Measurements from ENCODE around the gene C5orf15.
"Not testable (repeated sequence)": the region's sequence is repeated elsewhere in the genome, so short reads cannot be mapped to it uniquely, and the experiment has no call there.

The C5orf15 gene

DNA sequence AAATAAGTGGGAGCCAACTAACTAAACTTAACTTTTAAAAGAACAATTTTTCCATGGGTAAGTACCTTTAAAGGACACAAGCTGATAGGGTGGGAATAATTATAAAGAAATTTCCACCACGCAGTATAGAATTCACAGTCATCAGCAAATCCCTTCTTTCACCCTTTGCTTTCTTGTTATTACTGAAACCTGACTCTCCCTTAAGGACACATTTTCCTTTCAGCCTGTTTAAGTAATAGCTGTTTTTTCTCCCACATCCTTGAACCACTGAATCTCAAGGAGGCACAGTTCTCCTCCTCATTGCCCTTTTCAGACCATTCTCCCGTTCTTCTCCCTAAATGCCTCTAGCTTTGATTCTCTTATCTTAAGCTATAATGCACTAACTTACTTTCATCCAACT, 6.3 kb downstream of the C5orf15 start:
- no peak for DNase-seq

DNA sequence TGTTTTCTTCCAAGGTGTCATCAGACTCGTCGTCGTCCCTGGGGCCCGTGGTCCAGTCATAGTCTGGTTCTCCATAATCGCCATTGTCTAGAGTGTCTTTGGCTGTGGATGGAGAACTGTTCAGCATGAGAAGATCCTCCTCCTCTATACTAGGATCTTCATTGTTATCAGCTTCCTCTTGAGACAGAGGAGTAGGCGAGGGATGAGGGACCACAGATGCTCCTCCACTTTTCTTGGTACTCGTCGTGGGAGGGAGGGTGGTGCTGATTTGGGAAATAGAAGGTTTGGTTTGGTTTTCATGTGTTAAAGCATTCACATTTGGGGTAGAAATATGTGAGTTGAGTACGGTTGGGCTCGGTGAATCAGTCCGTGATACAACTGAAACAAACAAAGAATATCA, 8.8 kb downstream of the C5orf15 start:
- no peak for DNase-seq

DNA sequence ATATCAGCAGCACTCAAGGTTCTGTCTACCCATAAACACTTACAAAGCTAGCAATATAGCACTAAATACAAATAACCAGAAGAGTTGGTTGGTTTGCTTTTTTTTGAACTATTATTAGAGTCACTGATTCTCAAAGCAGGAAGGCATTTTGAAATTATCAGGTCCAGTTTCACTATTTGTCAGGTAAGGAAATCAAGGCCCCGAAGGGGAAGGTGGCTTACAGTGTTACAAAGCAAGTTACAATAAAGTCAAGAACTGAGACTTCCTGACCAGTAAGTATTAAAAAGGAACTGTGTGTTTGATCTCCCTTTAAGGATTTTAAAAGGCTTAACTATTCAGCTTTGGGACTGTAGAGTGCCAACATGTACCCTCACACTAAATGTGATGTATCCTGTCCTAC, 10.8 kb downstream of the C5orf15 start:
- no peak for DNase-seq

DNA sequence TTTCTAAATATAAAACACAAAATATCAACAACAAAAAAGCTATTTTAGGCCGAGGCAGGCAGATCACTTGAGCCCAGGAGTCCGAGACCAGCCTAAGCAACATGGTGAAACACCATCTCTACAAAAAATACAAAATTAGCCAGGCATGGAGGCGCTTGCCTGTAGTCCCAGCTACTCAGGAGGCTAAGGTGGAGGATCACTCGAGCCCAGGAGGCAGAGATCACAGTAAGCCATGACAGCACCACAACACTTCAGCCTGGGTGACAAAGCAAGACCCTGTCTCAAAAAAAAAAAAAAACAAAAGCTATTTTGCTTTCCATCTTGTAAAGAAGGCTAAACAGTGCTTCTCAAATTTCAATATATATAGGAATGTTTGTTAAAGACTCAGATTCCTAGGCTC, 11.3 kb downstream of the C5orf15 start:
- no peak for DNase-seq

DNA sequence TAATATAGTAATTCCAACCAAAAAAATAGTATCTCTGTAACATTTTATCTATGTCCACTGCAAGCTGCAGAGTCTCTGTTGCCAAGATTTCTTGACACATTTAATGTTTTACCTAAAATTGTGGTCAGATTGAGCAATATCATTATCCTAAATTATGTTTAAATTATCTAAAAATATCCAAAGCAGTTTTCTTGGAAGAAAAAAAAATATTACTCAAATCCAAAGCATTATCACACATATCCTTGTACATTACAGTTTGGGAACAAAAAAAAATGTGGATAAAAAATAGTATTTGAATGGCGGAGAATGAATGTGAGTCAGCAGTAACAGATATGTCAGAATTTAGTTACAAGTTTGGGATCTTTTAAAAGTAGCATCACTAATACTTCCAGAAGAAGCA, 12.2 kb downstream of the C5orf15 start:
- not testable (repeated sequence) for DNase-seq

DNA sequence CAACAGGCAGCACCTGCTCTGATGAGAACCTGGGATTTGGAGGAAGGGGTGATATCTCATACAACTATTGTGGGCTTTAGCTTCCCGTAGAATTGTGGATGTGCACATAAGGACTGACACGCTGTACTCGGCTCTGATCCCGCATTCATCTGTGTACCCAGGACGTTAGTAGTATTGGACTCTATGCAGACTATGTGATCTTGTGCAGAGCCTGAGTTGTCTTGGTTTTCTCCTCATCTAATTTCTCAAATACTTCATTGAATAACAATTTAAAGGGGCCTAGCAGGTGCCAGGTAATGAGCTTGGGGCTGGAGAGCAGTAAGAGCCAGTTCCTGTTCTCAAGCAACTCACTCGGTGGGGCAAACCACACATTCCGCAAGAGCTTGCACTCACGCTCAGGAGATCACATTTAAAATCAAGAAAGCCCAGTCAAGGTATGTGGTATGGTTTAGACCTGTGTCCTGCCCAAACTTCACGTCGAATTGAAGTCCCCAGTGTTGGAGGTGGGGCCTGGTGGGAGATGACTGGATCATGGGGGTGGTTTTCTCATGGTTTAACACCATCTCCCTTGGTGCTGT, 14.8 kb downstream of the C5orf15 start:
- no peak for DNase-seq

DNA sequence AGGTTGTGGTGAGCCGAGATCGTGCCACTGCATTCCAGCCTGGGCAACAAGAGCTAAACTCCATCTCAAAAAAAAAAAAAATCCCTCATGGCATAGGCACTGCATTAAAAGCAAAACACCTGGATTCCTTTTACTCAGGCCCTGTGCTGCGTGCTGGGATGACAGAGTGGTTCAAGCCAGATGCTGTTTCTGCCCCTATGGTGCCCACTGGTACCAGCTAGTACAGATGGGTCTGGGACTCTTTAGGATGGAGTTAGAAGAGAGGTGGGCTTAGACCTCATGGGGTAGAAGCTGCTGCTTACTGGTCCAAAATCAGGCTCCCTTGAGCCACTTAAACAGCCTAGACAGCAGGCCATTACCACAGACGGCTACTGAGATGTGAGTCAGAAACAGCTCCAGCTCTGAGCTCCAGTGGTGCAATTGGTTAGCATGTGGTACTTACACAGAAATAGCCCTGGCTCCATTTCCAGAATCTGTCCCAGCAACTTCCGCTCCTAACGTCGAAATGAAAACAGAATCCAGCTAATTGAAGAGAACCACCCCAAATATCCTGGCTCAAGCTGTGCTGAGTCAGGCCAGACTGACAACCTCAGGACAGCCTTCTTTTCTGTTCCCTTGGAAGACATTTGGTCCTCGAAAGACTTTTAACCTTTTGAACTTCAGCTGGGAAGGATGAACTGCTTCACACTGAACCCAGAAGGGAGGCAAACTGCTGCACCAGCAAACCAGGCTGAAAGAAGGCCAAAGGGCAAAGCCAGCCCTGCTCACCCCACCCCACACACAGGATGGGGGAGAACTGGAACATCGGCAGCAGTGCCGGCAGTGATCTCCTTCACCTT, 15.5 kb downstream of the C5orf15 start:
- DNase-seq = no peak

DNA sequence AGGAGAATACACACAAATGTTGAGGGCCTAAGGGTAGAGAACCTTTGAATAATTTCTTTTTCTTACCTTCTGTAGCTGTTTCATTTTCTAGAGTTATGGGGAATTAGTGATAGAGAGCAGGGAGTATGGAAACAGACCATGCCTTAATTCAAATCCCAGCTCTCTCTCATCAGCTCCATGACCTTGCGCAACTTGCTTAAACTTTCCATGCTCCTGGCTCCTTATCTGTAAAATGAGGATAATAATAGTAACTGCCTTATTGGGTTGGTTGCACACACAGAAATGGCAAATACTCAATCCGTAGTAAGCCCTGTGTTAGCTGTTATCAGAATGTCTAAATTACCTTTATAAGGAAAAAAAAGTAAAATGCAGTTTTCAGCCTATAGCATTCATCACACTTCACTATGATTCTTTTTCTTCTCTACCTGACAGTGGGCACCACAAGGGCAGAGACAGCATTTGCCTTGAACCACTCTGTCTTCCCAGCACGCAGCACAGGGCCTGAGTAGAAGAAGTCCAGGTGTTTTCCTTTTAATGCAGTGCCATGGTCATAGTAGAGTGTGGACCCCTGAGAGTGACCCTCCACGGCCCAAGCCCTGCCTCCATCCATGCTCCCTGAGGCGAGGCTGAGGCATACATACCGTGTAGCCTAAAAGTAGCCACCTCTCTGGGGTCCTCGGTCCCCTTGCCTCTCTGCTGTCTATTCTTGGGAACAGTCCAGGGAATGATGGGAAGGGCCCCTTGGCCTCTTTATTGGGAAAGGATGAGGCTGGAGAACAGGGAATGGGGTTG, 17.4 kb downstream of the C5orf15 start:
- DNase-seq = no peak

DNA sequence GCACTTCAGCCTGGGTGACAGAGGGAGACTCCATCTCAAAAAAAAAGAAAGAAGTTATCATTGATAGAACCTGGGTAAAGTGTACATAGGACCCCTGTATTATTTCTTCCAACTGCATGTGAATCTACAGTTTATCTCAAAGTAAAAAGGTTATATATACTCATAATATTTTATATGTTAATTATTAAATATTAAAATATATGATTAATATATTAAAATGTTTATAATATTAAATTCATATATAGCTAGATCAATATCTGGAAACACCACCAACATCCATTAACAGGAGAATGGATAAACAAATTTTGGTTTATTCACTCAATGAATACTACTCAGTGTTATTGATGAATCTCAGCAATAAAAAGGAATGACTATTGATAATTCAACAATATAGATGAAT, 19.7 kb downstream of the C5orf15 start:
- no peak for DNase-seq

DNA sequence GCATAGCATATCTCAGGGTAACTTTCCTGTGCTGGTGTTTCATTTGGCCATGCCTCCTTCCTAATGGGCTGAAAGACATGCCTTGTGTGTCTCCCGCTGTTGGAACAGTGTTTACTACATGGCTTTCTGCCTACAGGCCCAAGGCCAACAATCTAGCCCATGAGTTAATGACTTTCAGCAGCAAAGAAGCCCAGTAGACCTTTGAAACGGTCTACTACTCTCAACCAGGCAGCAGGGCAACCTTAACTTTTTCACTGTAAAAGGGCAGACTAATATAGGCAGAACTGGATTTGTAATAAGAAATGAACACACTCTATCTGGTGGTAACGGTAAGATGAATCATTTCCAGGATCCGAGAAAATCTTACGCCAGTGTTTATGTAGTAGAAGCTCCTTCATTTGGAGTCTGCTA, 21.0 kb downstream of the C5orf15 start:
- no peak for DNase-seq

DNA sequence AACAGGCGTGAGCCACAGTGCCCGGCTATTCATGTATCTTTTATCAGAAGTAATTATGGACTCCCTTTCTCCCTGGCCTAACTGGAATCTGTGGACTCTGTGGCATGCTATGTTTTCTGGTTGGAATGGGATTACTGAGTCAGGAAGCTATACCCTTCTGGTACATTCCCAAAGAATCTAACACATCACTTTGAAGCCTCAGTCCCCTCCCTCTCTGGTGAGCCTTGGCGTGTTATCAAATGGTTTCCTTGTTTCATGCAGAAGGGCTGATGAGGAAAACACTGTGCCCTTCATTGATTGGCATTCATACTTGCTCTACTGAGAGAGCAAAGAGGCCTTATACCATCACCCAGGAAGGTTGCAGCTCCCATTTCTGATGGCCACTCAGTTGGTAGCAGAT, 22.9 kb downstream of the C5orf15 start:
- DNase-seq = no peak

DNA sequence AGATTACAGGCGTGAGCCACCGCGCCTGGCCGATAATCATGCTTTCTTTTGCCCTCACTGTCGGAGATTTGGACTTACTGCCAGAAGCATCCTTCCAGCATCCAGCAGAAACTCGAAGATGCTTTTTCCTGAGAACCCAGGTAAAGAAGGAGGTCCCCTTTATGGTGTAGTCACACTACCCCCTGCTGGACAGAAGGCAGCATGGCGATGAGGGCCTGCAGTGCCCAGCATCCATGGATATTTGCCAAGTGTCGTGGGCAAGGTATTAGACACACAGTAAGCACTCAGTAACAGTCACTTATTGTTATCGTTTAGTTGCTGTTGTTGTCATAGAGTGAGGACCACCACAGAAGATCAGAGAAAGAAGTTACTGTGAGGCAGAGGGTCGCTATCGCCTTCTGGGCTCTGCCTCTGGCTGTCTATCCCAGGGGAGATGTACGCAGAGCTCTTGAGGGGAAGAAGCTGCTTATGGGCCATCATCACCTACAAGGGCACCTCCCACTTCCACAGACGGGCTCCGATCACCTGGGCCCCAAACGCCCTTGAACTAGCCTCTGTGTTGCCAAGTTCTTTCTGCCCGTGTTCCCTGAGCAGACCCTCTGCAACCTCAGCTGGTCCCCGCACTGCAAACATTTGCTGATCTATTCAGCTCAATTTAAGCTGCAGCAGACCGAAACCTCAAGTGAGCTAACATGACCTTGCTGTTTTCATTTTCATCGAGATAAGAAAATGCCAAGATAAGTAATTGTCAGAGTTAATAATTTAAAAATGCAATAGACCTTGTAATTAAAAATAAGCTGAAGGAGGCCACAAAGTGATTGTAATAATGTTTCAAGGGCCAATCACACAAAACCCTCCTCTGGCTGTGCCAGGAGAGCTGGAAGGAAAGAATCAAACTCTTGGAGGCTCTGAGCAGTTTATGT, 23.9 kb downstream of the C5orf15 start:
- peak; percentile 38 for DNase-seq

DNA sequence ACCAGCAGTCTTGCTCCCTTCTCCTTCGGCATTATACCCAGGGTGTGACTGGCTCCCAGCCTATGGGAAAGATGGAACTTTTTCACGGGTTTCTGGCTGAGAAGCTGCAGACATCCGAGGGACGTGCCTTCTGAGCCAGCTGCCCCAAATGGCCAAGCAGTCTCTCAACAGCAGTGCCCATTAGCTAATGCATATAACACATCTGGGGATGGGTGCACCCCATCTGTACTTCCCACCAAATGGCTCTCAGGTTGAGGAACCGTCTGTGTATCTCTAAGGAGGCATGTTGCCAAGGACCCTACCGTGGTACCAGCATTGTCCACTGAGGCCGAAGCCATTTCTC, 25.0 kb downstream of the C5orf15 start:
- DNase-seq = no peak

DNA sequence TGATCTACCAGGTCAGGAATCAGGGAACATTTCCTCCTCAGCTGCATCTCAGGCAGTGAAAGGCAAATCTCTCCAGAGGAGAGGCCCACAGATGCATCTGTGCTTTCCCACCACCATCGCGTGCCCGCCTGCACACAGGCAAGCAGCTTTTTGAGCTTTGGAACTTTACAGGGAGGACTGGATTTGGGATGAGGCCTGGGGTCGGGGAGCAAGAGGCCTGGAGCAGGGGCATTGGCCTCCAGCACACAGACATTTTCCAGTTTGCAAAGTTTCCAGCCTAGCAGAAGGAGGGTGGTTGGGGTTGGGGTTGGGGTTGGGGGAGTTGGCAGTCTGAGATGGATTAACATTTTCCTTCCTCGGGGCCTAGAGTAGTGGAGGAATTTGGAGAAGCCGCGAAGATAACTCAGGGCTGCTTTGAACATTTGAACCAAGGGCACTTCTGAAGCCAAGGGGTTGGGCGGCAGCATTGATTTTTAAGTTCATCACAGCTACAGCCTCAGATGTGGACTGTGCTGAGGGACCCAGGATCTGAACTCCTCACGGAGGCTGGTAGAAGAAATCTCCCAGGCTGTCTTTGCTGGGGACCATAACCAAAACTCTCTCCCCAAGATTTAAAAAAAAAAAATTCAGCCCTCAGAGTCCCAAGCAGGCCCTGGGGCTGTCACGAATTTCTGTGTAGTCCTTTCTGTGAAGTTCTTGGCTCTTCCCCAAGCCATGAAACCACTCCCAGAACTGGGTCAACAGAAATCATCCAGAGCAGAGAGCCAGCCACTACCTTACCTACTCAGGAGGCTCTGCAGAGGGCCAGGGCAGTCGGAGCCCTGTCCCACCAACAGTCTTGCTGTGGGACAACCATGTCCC, 25.6 kb downstream of the C5orf15 start:
- no peak for DNase-seq

DNA sequence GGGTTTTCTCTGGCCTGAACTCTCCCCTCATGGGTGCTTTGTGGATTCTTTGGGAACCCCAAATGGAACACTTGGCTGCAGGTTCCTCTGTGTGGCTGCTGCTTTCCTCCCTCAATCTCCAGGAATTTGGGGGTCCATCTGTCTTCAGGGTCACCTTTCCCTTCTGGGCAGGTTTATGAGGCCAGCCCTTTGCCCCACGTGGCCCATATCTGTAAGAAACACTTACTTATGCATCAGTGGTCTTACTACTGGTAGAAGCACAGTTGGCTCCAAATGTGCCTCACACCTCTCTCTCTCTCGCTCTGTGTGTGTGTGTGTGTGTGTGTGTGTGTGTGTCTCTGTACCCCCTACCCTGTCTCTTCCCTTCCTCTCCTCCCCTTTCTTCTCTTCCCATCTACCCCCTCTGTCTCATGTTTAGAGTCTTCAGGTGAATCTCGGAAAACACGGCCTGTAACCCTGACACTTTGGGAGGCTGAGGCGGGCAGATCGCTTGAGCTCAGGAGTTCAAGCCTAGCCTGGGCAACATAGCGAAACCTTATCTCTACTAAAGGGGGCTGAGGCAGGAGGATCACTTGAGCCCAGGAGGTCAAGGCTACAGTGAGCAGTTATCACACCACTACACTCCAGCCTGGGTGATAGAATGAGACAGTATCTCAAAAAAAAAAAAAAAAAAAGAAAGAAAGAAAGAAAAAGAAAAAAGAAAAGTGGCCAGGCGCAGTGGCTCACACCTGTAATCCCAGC, 26.8 kb downstream of the C5orf15 start:
- no peak for DNase-seq

DNA sequence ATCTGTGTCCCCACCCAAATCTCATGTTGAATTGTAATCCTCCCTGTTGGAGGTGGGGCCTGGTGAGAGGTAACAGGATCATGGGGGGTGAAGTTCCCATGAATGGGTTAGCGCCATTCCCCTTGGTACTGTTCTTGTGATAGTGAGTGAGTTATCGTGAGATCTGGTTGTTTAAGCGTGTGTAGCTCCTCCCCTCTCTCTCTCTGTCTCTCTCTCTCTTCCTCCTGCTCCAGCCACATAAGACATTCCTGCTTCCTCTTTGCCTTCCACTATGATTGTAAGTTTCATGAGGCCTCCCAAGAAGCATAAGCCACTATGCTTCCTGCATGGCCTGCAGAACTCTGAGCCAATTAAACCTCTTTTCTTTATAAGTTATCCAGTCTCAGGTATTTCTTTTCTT, 28.8 kb downstream of the C5orf15 start:
- DNase-seq = no peak

DNA sequence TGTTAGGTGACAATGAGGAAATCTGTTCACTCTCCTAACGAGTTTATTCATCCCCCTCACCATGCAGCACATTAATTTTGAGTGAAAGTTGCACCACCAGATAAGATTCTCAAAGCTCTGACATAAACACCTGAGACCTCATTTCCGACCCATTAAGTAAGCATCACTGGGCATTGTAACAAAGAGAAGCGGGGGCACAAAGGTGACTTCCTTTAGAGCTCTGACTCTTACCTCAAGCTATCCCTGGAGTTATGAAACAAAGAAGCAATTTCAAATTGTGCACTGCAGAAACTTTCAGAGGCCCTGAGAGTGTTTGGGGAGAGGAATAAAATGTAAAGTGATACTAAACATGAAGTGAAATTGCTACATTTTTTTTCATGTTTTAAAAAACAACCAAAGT, 29.5 kb downstream of the C5orf15 start:
- no peak for DNase-seq

DNA sequence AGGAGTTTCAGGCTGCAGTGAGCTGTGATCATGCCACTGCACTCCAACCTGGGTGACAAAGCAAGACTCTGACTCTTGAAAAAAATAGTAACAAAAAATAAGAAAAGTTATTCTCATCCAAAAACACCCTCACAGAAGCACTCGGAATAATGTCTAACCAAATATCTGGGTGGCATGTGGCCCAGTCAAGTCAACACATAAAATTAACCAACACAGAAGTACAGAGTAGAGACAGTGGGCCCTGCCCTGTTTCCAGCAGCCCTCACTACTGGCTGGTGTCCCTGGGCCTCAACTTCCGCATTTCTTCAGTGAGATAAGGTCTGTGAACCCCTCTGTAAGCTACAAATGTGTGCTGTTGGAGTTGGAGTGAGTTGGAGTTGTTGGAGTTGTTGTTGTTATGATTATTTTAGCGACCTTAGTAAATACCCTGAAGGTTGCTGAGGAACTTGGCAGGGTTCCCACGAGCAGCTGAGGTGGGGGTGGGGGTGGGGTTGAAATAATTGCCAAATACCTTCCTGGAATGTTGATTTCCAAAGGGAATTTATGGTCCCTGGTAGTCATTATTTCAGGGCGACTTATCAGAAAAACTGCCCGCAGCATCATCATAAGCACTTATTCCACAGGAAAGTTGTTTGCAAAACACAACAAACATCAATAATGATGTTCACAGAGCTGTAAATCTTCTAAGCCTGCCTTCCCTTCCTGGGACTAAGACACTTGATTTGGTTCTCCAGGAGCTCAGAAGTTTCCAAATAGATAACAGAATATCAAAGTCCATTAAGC, 30.2 kb downstream of the C5orf15 start:
- no peak for DNase-seq

DNA sequence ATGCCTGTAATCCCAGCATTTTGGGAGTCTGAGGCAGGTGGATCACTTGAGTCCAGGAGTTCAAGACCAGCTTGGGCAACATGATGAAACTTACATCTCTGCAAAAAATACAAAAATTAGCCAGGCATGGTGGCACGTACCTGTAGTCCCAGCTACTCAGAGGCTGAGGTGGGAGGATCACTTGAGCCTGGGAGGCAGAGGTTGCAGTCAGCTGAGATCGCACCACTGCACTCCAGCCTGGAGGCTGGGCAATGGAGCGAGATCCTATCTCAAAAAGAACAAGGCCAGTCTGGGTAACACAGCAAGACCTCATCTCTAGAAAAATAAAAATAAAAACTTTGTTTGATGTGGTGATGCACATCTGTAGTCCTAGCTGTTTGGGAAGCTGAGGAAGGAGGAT, 30.8 kb downstream of the C5orf15 start:
- not testable (repeated sequence) for DNase-seq

DNA sequence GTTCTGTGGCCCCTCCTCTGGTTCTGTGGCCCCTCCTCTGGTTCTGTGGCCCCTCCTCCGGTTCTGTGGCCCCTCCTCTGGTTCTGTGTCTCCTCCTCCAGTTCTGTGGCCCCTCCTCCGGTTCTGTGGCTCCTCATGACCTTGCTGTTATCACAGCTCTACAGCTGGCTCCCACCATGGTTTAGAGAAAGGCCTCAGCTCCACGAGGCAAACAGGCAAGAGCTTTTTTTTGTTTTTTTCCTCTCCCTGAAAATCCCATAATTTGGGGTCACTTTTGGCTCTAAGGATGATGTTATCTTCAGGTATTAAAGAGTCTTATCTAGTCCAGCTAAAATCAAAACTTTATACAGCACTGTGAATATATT, 31.8 kb downstream of the C5orf15 start:
- DNase-seq = no peak
